HG03378 (cell line): ENCODE results near the gene BDKRB2.

Experiments used
- ATAC-seq: cut with Tn5 transposase; IDR thresholded peaks from one replicate; pipeline ENCODE4 v1.9.1; 2021; ENCODE audit warnings: mild to moderate bottlenecking, moderate library complexity; ENCODE audit not compliant: unreplicated experiment

Gene BDKRB2

GRCh38 chr14:96197163-96197852, 7.3 kb upstream of the BDKRB2 start:
- ATAC-seq: no peak

- ATAC-seq: no peak
Measured at GRCh38 chr14:96197969-96198368, 6.7 kb upstream of the BDKRB2 start.

- no peak for ATAC-seq
Measured at GRCh38 chr14:96198430-96199130, 6.1 kb upstream of the BDKRB2 start.

- ATAC-seq: no peak
Measured at GRCh38 chr14:96201157-96201556, 3.5 kb upstream of the BDKRB2 start.

GRCh38 chr14:96201965-96202364, 2.7 kb upstream of the BDKRB2 start:
- ATAC-seq: no peak

- no peak for ATAC-seq
Measured at GRCh38 chr14:96202441-96203094, 2.1 kb upstream of the BDKRB2 start.

- no peak for ATAC-seq
Measured at GRCh38 chr14:96203116-96203515, 1.5 kb upstream of the BDKRB2 start.

GRCh38 chr14:96203635-96204034, 1.0 kb upstream of the BDKRB2 start:
- no peak for ATAC-seq

- no peak for ATAC-seq
Measured at GRCh38 chr14:96205059-96205977, 679 bp downstream of the BDKRB2 start.

- no peak for ATAC-seq
Measured at GRCh38 chr14:96205978-96206360, 1.3 kb downstream of the BDKRB2 start.

GRCh38 chr14:96206461-96206860, 1.8 kb downstream of the BDKRB2 start:
- ATAC-seq: no peak

- ATAC-seq: no peak
Measured at GRCh38 chr14:96207686-96208085, 3.0 kb downstream of the BDKRB2 start.

GRCh38 chr14:96208739-96209138, 4.1 kb downstream of the BDKRB2 start:
- ATAC-seq: no peak

GRCh38 chr14:96212140-96212539, 7.5 kb downstream of the BDKRB2 start:
- ATAC-seq: no peak

GRCh38 chr14:96212896-96213295, 8.3 kb downstream of the BDKRB2 start:
- no peak for ATAC-seq

GRCh38 chr14:96213871-96214465, 9.3 kb downstream of the BDKRB2 start:
- no peak for ATAC-seq

GRCh38 chr14:96214793-96215192, 10.2 kb downstream of the BDKRB2 start:
- no peak for ATAC-seq

- ATAC-seq: no peak
Measured at GRCh38 chr14:96215452-96216244, 11.0 kb downstream of the BDKRB2 start.

- no peak for ATAC-seq
Measured at GRCh38 chr14:96216627-96217026, 12.0 kb downstream of the BDKRB2 start.

GRCh38 chr14:96217376-96217913, 12.8 kb downstream of the BDKRB2 start:
- ATAC-seq: no peak
